ENCODE results near the gene HAPLN3. TPM values are rescaled to one million over a fixed set of nuclear protein-coding genes. Genes with fewer than 3 reads are reported as not detected.

The HAPLN3 gene
- total RNA-seq, 1 experiment from 2014 or later, result 8.8 TPM

DNA sequence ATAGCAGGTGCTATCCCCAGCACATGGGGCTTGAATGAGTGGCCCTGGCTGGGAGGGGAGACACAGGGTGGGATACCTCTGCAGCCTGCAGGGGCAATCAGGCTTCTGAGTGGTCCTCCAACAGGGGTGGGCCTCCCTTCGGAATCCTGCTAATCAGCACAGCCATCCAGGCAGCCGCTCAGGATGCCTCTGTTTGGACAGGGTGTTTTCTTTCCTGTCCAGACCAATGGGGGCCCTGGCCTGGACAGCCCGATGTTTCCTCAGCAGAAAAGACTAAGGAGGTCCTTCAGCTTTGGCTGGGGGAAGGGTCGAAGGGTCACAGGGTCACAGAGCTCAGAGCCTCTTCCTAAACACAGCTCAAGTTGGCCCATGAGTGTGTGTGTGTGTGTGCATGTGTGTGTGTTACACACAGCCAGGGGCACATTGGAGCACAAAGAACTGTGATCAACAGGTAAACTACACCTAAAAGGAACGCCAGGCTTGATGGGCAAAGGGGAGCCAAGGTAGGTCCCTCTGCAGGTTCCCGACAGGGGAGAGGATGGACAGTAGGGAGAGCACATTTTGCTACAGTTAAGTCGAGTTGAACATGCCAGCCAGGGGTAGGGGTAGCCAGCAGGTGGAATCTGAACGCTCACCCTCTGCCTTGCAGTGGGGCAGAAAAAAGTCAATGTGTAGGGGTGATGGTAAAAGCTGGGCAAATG, 1.1 kb upstream of the HAPLN3 start:
- Mint-ChIP-seq H3K36me3 (ENCODE audit: insufficient read depth, unreplicated experiment) (peaks cover 7% of the 10 kb centered on the region), H3K4me1 (ENCODE audit: low read depth, unreplicated experiment) (peaks cover 29% of the 10 kb centered on the region), H3K27me3 (ENCODE audit: unreplicated experiment) (peaks cover 12% of the 10 kb centered on the region), H3K9me3 (ENCODE audit: low read depth, unreplicated experiment) (no peaks in the 10 kb centered on the region), H3K27ac (ENCODE audit: unreplicated experiment) (no peak overlapping the region), H3K4me3 (ENCODE audit: low read depth, unreplicated experiment) (no peak overlapping the region)
- intact Hi-C loops (cut with micrococcal nuclease; ENCODE audit: unreplicated experiment), result loop anchor here (5.0 kb wide), 1 partner anchor 239 kb away; no protein-coding TSS in a partner anchor
- CTCF ChIA-PET, result interaction anchor here (0.5 to 1.0 kb wide), 2 partner anchors 18 to 167 kb away, joined by 3 read pairs; no protein-coding TSS in a partner anchor
- BruUV-seq (replicated peaks), result no TSS peak
- no peak for DNase-seq
- TF ChIP-seq, protein P1, sequence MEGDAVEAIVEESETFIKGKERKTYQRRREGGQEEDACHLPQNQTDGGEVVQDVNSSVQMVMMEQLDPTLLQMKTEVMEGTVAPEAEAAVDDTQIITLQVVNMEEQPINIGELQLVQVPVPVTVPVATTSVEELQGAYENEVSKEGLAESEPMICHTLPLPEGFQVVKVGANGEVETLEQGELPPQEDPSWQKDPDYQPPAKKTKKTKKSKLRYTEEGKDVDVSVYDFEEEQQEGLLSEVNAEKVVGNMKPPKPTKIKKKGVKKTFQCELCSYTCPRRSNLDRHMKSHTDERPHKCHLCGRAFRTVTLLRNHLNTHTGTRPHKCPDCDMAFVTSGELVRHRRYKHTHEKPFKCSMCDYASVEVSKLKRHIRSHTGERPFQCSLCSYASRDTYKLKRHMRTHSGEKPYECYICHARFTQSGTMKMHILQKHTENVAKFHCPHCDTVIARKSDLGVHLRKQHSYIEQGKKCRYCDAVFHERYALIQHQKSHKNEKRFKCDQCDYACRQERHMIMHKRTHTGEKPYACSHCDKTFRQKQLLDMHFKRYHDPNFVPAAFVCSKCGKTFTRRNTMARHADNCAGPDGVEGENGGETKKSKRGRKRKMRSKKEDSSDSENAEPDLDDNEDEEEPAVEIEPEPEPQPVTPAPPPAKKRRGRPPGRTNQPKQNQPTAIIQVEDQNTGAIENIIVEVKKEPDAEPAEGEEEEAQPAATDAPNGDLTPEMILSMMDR (IDR thresholded peaks at IDR 0.05; ENCODE audit: unreplicated experiment), result no peak

DNA sequence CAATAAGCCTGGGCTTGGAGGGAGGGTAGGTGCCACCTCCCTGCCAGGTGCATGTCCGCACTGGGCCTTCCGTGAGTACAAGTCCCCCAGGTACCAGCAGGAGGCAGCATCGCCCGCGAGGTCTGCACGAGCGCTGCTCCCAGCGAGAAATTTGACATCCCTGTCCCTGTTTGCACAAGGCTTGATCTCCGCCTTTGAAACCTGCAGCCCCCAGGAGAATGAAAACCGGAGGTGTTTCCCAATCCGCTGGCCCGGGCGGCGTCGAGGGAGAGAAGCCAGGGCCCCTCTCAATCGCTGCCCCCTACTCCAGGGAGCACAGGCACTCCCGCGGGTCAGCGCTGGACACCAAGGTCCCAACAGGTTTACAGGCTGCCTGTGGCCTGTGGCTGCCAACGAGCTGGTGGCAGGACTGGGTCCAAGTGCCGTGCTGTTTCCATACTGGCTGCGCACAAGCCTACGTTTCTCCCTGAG, 961 bp downstream of the HAPLN3 start:
- Mint-ChIP-seq H3K36me3 (ENCODE audit: insufficient read depth, unreplicated experiment) (peaks cover 7% of the 10 kb centered on the region), H3K4me3 (ENCODE audit: low read depth, unreplicated experiment) (peak overlapping the region; percentile 52), H3K9me3 (ENCODE audit: low read depth, unreplicated experiment) (no peaks in the 10 kb centered on the region), H3K27ac (ENCODE audit: unreplicated experiment) (no peak overlapping the region), H3K27me3 (ENCODE audit: unreplicated experiment) (peaks cover 12% of the 10 kb centered on the region), H3K4me1 (ENCODE audit: low read depth, unreplicated experiment) (peaks cover 16% of the 10 kb centered on the region)
- peak; percentile 94 for DNase-seq
- TF ChIP-seq, protein P1 (IDR thresholded peaks at IDR 0.05; ENCODE audit: unreplicated experiment), result peak; percentile 74
- TSS peak; percentile 26 for BruUV-seq (replicated peaks)
- CTCF ChIA-PET, result interaction anchor here (0.6 to 1.6 kb wide), 2 partner anchors 9 to 11 kb away, joined by 3 to 7 read pairs; no protein-coding TSS in a partner anchor
- intact Hi-C loops (cut with micrococcal nuclease; ENCODE audit: unreplicated experiment), result loop anchor here (1.0 to 5.0 kb wide), 3 partner anchors 122 to 349 kb away; partner anchors contain the start of gene FANCI

DNA sequence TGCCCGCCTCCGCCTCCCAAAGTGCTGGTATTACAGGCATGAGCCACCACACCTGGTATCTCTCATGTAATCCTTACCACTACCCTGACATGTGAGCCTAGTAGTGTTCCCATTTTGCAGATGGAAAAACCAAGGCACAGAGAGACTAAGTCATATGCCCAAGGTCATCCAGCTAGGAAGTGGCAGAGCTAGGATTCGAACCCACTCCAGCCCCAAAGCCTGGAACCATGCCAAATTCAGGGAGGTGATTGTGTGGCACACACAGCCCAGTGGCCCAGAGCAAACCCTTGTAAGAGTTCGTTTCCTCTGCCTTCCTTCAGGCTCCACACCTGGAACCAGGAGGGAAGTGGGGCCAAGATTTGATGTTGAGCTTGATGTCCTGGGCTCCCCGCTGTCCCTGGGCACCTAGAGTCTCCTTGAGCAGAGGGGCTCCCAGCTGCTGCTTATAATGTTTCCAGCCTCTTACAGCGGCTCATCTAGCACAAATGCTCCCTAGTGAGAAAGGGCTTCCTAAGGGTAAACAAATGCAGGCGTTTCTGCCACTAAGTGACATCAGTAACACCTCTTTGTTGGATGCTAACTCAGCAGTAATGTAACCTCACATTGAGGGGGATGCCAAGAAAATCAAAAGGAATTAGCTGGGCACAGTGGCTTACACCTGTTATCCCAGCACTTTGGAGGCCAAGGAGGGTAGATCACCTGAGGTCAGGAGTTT, 3.6 kb downstream of the HAPLN3 start:
- no peak overlapping the region for H3K4me3 Mint-ChIP-seq (ENCODE audit: low read depth, unreplicated experiment)
- intact Hi-C loops (cut with micrococcal nuclease; ENCODE audit: unreplicated experiment), result loop anchor here (5.0 kb wide), 1 partner anchor 286 kb away; no protein-coding TSS in a partner anchor
- TF ChIP-seq, protein P1 (IDR thresholded peaks at IDR 0.05; ENCODE audit: unreplicated experiment), result no peak
- no TSS peak for BruUV-seq (replicated peaks)
- H3K27me3 Mint-ChIP-seq (ENCODE audit: unreplicated experiment), result peaks cover 12% of the 10 kb centered on the region
- H3K9me3 Mint-ChIP-seq (ENCODE audit: low read depth, unreplicated experiment), result no peaks in the 10 kb centered on the region
- H3K36me3 Mint-ChIP-seq (ENCODE audit: insufficient read depth, unreplicated experiment), result peaks cover 7% of the 10 kb centered on the region
- no peak overlapping the region for H3K27ac Mint-ChIP-seq (ENCODE audit: unreplicated experiment)
- DNase-seq, result no peak
- CTCF ChIA-PET, result no interaction called here
- peaks cover 13% of the 10 kb centered on the region for H3K4me1 Mint-ChIP-seq (ENCODE audit: low read depth, unreplicated experiment)

DNA sequence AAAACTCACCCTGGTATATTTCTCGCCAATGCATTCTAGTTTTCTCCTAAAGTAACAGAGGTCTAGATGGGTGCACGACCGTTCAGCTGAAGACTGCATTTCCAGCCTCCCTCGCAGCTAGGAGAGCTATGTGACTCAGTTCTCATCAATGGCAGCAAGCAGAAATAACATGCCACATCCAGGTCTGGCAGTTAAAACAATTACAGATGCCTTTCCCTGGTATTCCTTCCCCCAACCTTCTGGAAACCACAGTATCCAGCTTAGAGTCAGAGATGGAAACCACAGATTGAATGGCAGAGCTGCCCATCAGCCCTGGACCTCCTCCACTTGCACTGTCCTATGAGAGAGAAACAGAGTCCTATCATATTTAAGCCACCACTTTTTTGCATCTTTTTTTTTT, 4.8 kb downstream of the HAPLN3 start:
- Mint-ChIP-seq H3K27ac (ENCODE audit: unreplicated experiment) (no peak overlapping the region), H3K4me1 (ENCODE audit: low read depth, unreplicated experiment) (peaks cover 4% of the 10 kb centered on the region), H3K36me3 (ENCODE audit: insufficient read depth, unreplicated experiment) (peaks cover 5% of the 10 kb centered on the region), H3K9me3 (ENCODE audit: low read depth, unreplicated experiment) (no peaks in the 10 kb centered on the region), H3K27me3 (ENCODE audit: unreplicated experiment) (peaks cover 6% of the 10 kb centered on the region), H3K4me3 (ENCODE audit: low read depth, unreplicated experiment) (no peak overlapping the region)
- BruUV-seq (replicated peaks), result no TSS peak
- intact Hi-C loops (cut with micrococcal nuclease; ENCODE audit: unreplicated experiment), result loop anchor here (5.0 kb wide), 1 partner anchor 287 kb away; no protein-coding TSS in a partner anchor
- CTCF ChIA-PET, result no interaction called here
- TF ChIP-seq, protein P1 (IDR thresholded peaks at IDR 0.05; ENCODE audit: unreplicated experiment), result no peak
- no peak for DNase-seq
